Panc1 (cell line): ENCODE data around the gene PPP1R15B. TPM values are rescaled to one million over a fixed set of nuclear protein-coding genes. Genes with fewer than 3 reads are reported as not detected.

ENCODE experiments used
- ATAC-seq: fragments of 200-7000 bp; cut with Tn5 transposase; 2 replicates; pipeline ENCODE4 v1.9.1; 2020; ENCODE audit warnings: mild to moderate bottlenecking, moderate library complexity
- BruUV-seq: library from RNA; stranded (reverse); fragments of 400-500 nt; replicated peaks from 2 replicates; lab custom pipeline; 2021; lab: Mats Ljungman, UMichigan
- CTCF ChIA-PET: fragments of 300-600 bp; sonication (Branson Sonifier 250); formaldehyde crosslinking; loops from one replicate; lab custom pipeline; 2022; ENCODE audit warnings: antibody characterized with exemption; lab: Charles Lee
- POLR2A ChIA-PET: fragments of 300-600 bp; sonication (Branson Sonifier 250); formaldehyde crosslinking; loops from one replicate; lab custom pipeline; 2022; ENCODE audit warnings: antibody characterized with exemption; lab: Charles Lee
- DNase-seq: peaks from one replicate; pipeline ENCODE4 v3.0.0-alpha.2; 2010; ENCODE audit warnings: low read depth, low spot score
- H3K27ac ChIP-seq: 2 replicates; pipeline ENCODE4 v1.5.1; 2011; ENCODE audit warnings: mild to moderate bottlenecking, low read length, inconsistent platforms
- H3K27me3 ChIP-seq: fragments of 200-500 bp; sonication (Bioruptor generic); 2 replicates; pipeline ENCODE4 v1.6.0; 2014; ENCODE audit warnings: low read length, inconsistent platforms; ENCODE audit not compliant: control insufficient read depth, insufficient read depth
- H3K36me3 ChIP-seq: fragments of 200-500 bp; sonication (Bioruptor generic); 2 replicates; pipeline ENCODE4 v1.5.1; 2014; ENCODE audit warnings: inconsistent platforms, mild to moderate bottlenecking, low read length, moderate library complexity; ENCODE audit not compliant: control insufficient read depth, insufficient read depth
- H3K4me1 ChIP-seq: 2 replicates; pipeline ENCODE4 v1.5.1; 2011; ENCODE audit warnings: inconsistent platforms, mild to moderate bottlenecking, low read length, moderate library complexity; ENCODE audit not compliant: control insufficient read depth, insufficient read depth
- H3K4me3 ChIP-seq, 2 experiments: 2 replicates each; pipeline ENCODE4 v1.5.1; 2011 to 2012; ENCODE audit warnings: low read depth in 2 of 2, low read length in 2 of 2, mild to moderate bottlenecking in 2 of 2, inconsistent platforms in 1 of 2, moderate library complexity in 1 of 2
- H3K9me3 ChIP-seq: fragments of 200-500 bp; sonication (Bioruptor generic); 2 replicates; pipeline ENCODE4 v1.5.1; 2014; ENCODE audit warnings: low read depth, mild to moderate bottlenecking, inconsistent platforms, low read length, moderate library complexity; ENCODE audit not compliant: control insufficient read depth, insufficient read depth
- CTCF ChIP-seq: fragments of 450-650 bp; IDR thresholded peaks from 2 replicates; pipeline ENCODE4 v1.5.1; 2017; ENCODE audit warnings: mild to moderate bottlenecking
- POLR2AphosphoS5 ChIP-seq: IDR thresholded peaks from 2 replicates; pipeline ENCODE4 v1.6.1; 2012; ENCODE audit warnings: mild to moderate bottlenecking, low read depth, low read length, moderate library complexity
- REST ChIP-seq, 2 experiments: IDR thresholded peaks; 2 replicates each; pipeline ENCODE4 v1.6.1; 2011 to 2012; ENCODE audit warnings: low read depth in 2 of 2, control low read depth in 1 of 2, low read length in 1 of 2, mild to moderate bottlenecking in 1 of 2, moderate library complexity in 1 of 2; ENCODE audit not compliant: insufficient read depth in 1 of 2
- SIN3A ChIP-seq: IDR thresholded peaks from 2 replicates; pipeline ENCODE4 v1.6.1; 2012; ENCODE audit warnings: low read depth, mild to moderate bottlenecking, low read length, moderate library complexity, borderline replicate concordance; ENCODE audit not compliant: insufficient read depth
- TCF7L2 ChIP-seq: IDR thresholded peaks from 2 replicates; pipeline ENCODE4 v1.6.1; 2011; ENCODE audit warnings: mild to moderate bottlenecking, low read depth, low read length, inconsistent platforms
- in situ Hi-C: cut with HindIII; loops from 2 replicates; pipeline ENCODE4 v1.10.0; 2016; ENCODE audit warnings: low sequenced_read_pairs, low pct_unique_long_range_greater_than_20kb
- intact Hi-C: fragments of 100-400 bp; cut with micrococcal nuclease; formaldehyde crosslinking; loops from one replicate; pipeline ENCODE4 v1.10.0; 2022; ENCODE audit not compliant: unreplicated experiment
- total RNA-seq: library from RNA; stranded (reverse); gene quantifications from one replicate; pipeline ENCODE4 v1.2.1, GENCODE V29; 2021; ENCODE audit not compliant: unreplicated experiment

Gene PPP1R15B
- total RNA-seq, 1 experiment from 2014 or later, result 51.1 TPM

- no peaks in the 10 kb centered on the region for H3K9me3 ChIP-seq
- H3K27me3 ChIP-seq, result no peaks in the 10 kb centered on the region
- no peak for ATAC-seq
- TF ChIP-seq REST (IDR thresholded peaks at IDR 0.05; ENCODE audit: insufficient read depth in 1 of 2, low read depth in 2 of 2, low read length in 1 of 2) (no peak), TCF7L2 (no peak), SIN3A (0 out of 2 replicates have a peak, but pooled peaks have one; percentile 63), CTCF (no peak), POLR2AphosphoS5 (no peak)
- ChIA-PET CTCF (interaction anchor here (1.2 kb wide), 1 partner anchor 9 kb away, joined by 3 read pairs; no protein-coding TSS in a partner anchor), POLR2A (interaction anchor here (0.5 kb wide), 1 partner anchor 64 kb away, joined by 3 read pairs; no protein-coding TSS in a partner anchor)
- H3K27ac ChIP-seq, result peak overlapping the region; percentile 95
- DNase-seq, result no peak
- peak overlapping the region; percentile 82 to 99 for H3K4me3 ChIP-seq
- peaks cover 24% of the 10 kb centered on the region for H3K4me1 ChIP-seq
- in situ Hi-C loops, result no loop called here
- BruUV-seq, result no TSS peak
- H3K36me3 ChIP-seq, result peaks cover 44% of the 10 kb centered on the region
- intact Hi-C loops, result no loop called here
These were observed 3.5 kb downstream of the PPP1R15B start for GRCh38 chr1:204408074-204408507.

- intact Hi-C loops, result no loop called here
- Histone ChIP-seq H3K36me3 (peaks cover 45% of the 10 kb centered on the region), H3K27me3 (no peaks in the 10 kb centered on the region), H3K9me3 (no peaks in the 10 kb centered on the region), H3K4me1 (peaks cover 19% of the 10 kb centered on the region), H3K4me3 (peak overlapping the region; percentile 82 to 99), H3K27ac (peak overlapping the region; percentile 95)
- BruUV-seq, result no TSS peak
- CTCF ChIA-PET, result interaction anchor here (1.2 kb wide), 1 partner anchor 9 kb away, joined by 3 read pairs; no protein-coding TSS in a partner anchor
- in situ Hi-C loops, result no loop called here
- ATAC-seq, result no peak
- no peak for TF ChIP-seq POLR2AphosphoS5
- no peak for TF ChIP-seq SIN3A
- no peak for TF ChIP-seq TCF7L2
- no peak for TF ChIP-seq CTCF
- no peak for TF ChIP-seq REST (IDR thresholded peaks at IDR 0.05; ENCODE audit: insufficient read depth in 1 of 2, low read depth in 2 of 2, low read length in 1 of 2)
- no peak for DNase-seq
- POLR2A ChIA-PET, result no interaction called here
These were observed 4.2 kb downstream of the PPP1R15B start for GRCh38 chr1:204407295-204407971.
